HG03045 (cell line): ENCODE data around the gene TRIM37.

Experiments
- ATAC-seq: cut with Tn5 transposase; IDR thresholded peaks from one replicate; pipeline ENCODE4 v1.9.1; 2021; ENCODE audit warnings: mild to moderate bottlenecking, moderate library complexity; ENCODE audit not compliant: unreplicated experiment

Gene TRIM37

GRCh38 chr17:59046192-59046591, 60.5 kb downstream of the TRIM37 start:
- ATAC-seq = no peak

GRCh38 chr17:59038734-59039133, 67.9 kb downstream of the TRIM37 start:
- ATAC-seq = no peak

- no peak for ATAC-seq
Observed at GRCh38 chr17:59037960-59038359, 68.7 kb downstream of the TRIM37 start.

GRCh38 chr17:59030811-59031210, 75.9 kb downstream of the TRIM37 start:
- no peak for ATAC-seq

GRCh38 chr17:59028328-59028727, 78.4 kb downstream of the TRIM37 start:
- ATAC-seq = no peak

- ATAC-seq = no peak
Observed at GRCh38 chr17:59027750-59028149, 78.9 kb downstream of the TRIM37 start.

GRCh38 chr17:59026176-59026939, 80.3 kb downstream of the TRIM37 start:
- ATAC-seq = no peak

- no peak for ATAC-seq
Observed at GRCh38 chr17:59024916-59025315, 81.8 kb downstream of the TRIM37 start.

GRCh38 chr17:59018019-59018418, 88.7 kb downstream of the TRIM37 start:
- no peak for ATAC-seq

GRCh38 chr17:59011975-59012374, 94.7 kb downstream of the TRIM37 start:
- ATAC-seq = no peak

- ATAC-seq = no peak
Observed at GRCh38 chr17:59010026-59010425, 96.7 kb downstream of the TRIM37 start.

GRCh38 chr17:59008737-59009136, 97.9 kb downstream of the TRIM37 start:
- no peak for ATAC-seq

- no peak for ATAC-seq
Observed at GRCh38 chr17:59007995-59008394, 98.7 kb downstream of the TRIM37 start.

GRCh38 chr17:59004338-59005111, 102.2 kb downstream of the TRIM37 start:
- no peak for ATAC-seq

- ATAC-seq = no peak
Observed at GRCh38 chr17:59003860-59004259, 102.8 kb downstream of the TRIM37 start.

- ATAC-seq = no peak
Observed at GRCh38 chr17:59002848-59003247, 103.8 kb downstream of the TRIM37 start.

- ATAC-seq = no peak
Observed at GRCh38 chr17:59002126-59002525, 104.6 kb downstream of the TRIM37 start.

GRCh38 chr17:59001158-59001814, 105.4 kb downstream of the TRIM37 start:
- peak; percentile 92 for ATAC-seq

- ATAC-seq = no peak
Observed at GRCh38 chr17:59000022-59000421, 106.7 kb downstream of the TRIM37 start.

GRCh38 chr17:58999500-58999899, 107.2 kb downstream of the TRIM37 start:
- ATAC-seq = no peak

GRCh38 chr17:58998871-58999270, 107.8 kb downstream of the TRIM37 start:
- ATAC-seq = no peak
